SK-N-SH treated with all-trans-retinoic acid at 6 μM for 48 hours (cell line): ENCODE measurements around the gene MZT2A.
"Not testable (repeated sequence)": the region's sequence is repeated elsewhere in the genome, so short reads cannot be mapped to it uniquely, and the experiment has no call there.

Experiments
- BACH2 ChIP-seq: fragments of 250-450 bp; sonication (Bioruptor Pico); IDR thresholded peaks from 2 replicates; pipeline ENCODE4 v1.9.0; 2021; ENCODE audit warnings: mild to moderate bottlenecking, borderline replicate concordance
- OSR1 ChIP-seq: fragments of 250-450 bp; sonication (Bioruptor Pico); IDR thresholded peaks from 2 replicates; pipeline ENCODE4 v1.8.0; 2022; ENCODE audit warnings: moderate library complexity, mild to moderate bottlenecking, inconsistent platforms
- TF ChIP-seq, protein P1 (sequence below): fragments of 250-450 bp; sonication (Bioruptor Pico); IDR thresholded peaks from 2 replicates; pipeline ENCODE4 v1.5.1; 2020; ENCODE audit warnings: low read depth, mild to moderate bottlenecking, moderate library complexity

- not testable (repeated sequence) for TF ChIP-seq BACH2 (CRISPR knock-in tag); OSR1
- TF ChIP-seq, protein P1, sequence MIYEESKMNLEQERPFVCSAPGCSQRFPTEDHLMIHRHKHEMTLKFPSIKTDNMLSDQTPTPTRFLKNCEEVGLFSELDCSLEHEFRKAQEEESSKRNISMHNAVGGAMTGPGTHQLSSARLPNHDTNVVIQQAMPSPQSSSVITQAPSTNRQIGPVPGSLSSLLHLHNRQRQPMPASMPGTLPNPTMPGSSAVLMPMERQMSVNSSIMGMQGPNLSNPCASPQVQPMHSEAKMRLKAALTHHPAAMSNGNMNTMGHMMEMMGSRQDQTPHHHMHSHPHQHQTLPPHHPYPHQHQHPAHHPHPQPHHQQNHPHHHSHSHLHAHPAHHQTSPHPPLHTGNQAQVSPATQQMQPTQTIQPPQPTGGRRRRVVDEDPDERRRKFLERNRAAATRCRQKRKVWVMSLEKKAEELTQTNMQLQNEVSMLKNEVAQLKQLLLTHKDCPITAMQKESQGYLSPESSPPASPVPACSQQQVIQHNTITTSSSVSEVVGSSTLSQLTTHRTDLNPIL (CRISPR knock-in tag): not testable (repeated sequence)
These were observed 40.8 kb upstream of the MZT2A start for GRCh38 chr2:131532723-131533608.
